HepG2 (cell line): Measurements from ENCODE around the gene SEMA4B. TPM values are rescaled to one million over a fixed set of nuclear protein-coding genes. Genes with fewer than 3 reads are reported as not detected.
A peak's percentile ranks its signal among the peaks of the same experiment; 100 is the strongest.

Experiments used
- ATF7-NPFF ChIP-seq: sonication (generic); formaldehyde crosslinking; IDR thresholded peaks from 2 replicates; pipeline ENCODE4 v1.8.1; 2023; ENCODE audit warnings: mild to moderate bottlenecking, low read depth, missing genetic modification reagents, moderate library complexity
- BCL6 ChIP-seq: IDR thresholded peaks from 2 replicates; pipeline ENCODE4 v1.6.1; 2016; ENCODE audit warnings: missing genetic modification reagents, missing compliant biosample characterization
- CBX5 ChIP-seq: sonication (generic); formaldehyde crosslinking; IDR thresholded peaks from 2 replicates; pipeline ENCODE4 v1.4.0; 2020; ENCODE audit warnings: missing genetic modification reagents, borderline replicate concordance
- CHD2 ChIP-seq: IDR thresholded peaks from 2 replicates; pipeline ENCODE4 v1.6.1; 2011; ENCODE audit warnings: low read depth, low read length, improper control_type of control experiment
- ELF3 ChIP-seq: IDR thresholded peaks from 2 replicates; pipeline ENCODE4 v1.6.1; 2016; ENCODE audit warnings: missing genetic modification reagents, missing compliant biosample characterization
- EP300 ChIP-seq, 3 experiments: sonication (generic) in 1 of 3; formaldehyde crosslinking in 1 of 3; IDR thresholded peaks; 2 replicates each; pipeline versions ENCODE4 v1.5.1 to v1.6.1; 2011 to 2020; ENCODE audit warnings: low read depth in 2 of 3, low read length in 2 of 3, borderline replicate concordance in 1 of 3, improper control_type of control experiment in 1 of 3, mild to moderate bottlenecking in 1 of 3, missing genetic modification reagents in 1 of 3, moderate library complexity in 1 of 3
- ETV6 ChIP-seq: sonication (generic); formaldehyde crosslinking; conservative IDR thresholded peaks from 2 replicates; pipeline ENCODE4 v1.4.0; 2020; ENCODE audit warnings: missing genetic modification reagents
- FLYWCH1 ChIP-seq: sonication (generic); formaldehyde crosslinking; IDR thresholded peaks from 2 replicates; pipeline ENCODE4 v1.8.1; 2023; ENCODE audit warnings: mild to moderate bottlenecking, missing genetic modification reagents
- HNRNPK ChIP-seq: fragments of 200-400 bp; formaldehyde crosslinking; IDR thresholded peaks from 2 replicates; pipeline ENCODE4 v1.6.1; 2018; ENCODE audit warnings: low read length, low read depth, moderate library complexity, mild to moderate bottlenecking; ENCODE audit not compliant: poor library complexity, severe bottlenecking
- HNRNPLL ChIP-seq: fragments of 200-400 bp; formaldehyde crosslinking; IDR thresholded peaks from 2 replicates; pipeline ENCODE4 v1.6.1; 2017; ENCODE audit warnings: mild to moderate bottlenecking, low read depth, low read length; ENCODE audit not compliant: poor library complexity, severe bottlenecking
- KDM4B ChIP-seq: sonication (generic); formaldehyde crosslinking; IDR thresholded peaks from 2 replicates; pipeline ENCODE4 v1.4.0; 2020; ENCODE audit warnings: missing genetic modification reagents
- NFE2L1 ChIP-seq: sonication (generic); formaldehyde crosslinking; IDR thresholded peaks from 2 replicates; pipeline ENCODE4 v1.4.0; 2020; ENCODE audit warnings: missing genetic modification reagents, mild to moderate bottlenecking, borderline replicate concordance
- NFIC ChIP-seq: IDR thresholded peaks from 2 replicates; pipeline ENCODE4 v1.6.1; 2012; ENCODE audit warnings: mild to moderate bottlenecking, low read length, inconsistent platforms
- PPARG ChIP-seq: conservative IDR thresholded peaks from 2 replicates; pipeline ENCODE4 v1.6.1; 2016; ENCODE audit warnings: missing biosample characterization, missing genetic modification reagents
- RBFOX2 ChIP-seq: fragments of 200-400 bp; formaldehyde crosslinking; IDR thresholded peaks from 2 replicates; pipeline ENCODE4 v1.6.1; 2017; ENCODE audit warnings: low read depth, mild to moderate bottlenecking, low read length
- RNF219 ChIP-seq: sonication (generic); formaldehyde crosslinking; IDR thresholded peaks from 2 replicates; pipeline ENCODE4 v1.5.0; 2020; ENCODE audit warnings: mild to moderate bottlenecking, missing genetic modification reagents
- SMYD3 ChIP-seq: sonication (generic); formaldehyde crosslinking; IDR thresholded peaks from 2 replicates; pipeline ENCODE4 v1.8.1; 2023; ENCODE audit warnings: mild to moderate bottlenecking, missing genetic modification reagents
- TMF1 ChIP-seq: sonication (generic); formaldehyde crosslinking; IDR thresholded peaks from 2 replicates; pipeline ENCODE4 v1.8.1; 2022; ENCODE audit warnings: low read depth, missing genetic modification reagents
- TRIM24 ChIP-seq: sonication (generic); formaldehyde crosslinking; IDR thresholded peaks from 2 replicates; pipeline ENCODE4 v1.8.0; 2022; ENCODE audit warnings: mild to moderate bottlenecking, missing genetic modification reagents
- ZBTB20 ChIP-seq: sonication (generic); formaldehyde crosslinking; IDR thresholded peaks from 2 replicates; pipeline ENCODE4 v1.8.1; 2023; ENCODE audit warnings: missing genetic modification reagents, low read depth, mild to moderate bottlenecking, borderline replicate concordance
- ZNF234 ChIP-seq: sonication (generic); formaldehyde crosslinking; conservative IDR thresholded peaks from 2 replicates; pipeline ENCODE4 v1.5.1; 2020; ENCODE audit warnings: mild to moderate bottlenecking, missing genetic modification reagents
- ZNF24 ChIP-seq: fragments of 450-650 bp; IDR thresholded peaks from 2 replicates; pipeline ENCODE4 v1.6.1; 2017; ENCODE audit warnings: antibody characterized with exemption, mild to moderate bottlenecking
- ZNF326 ChIP-seq: sonication (generic); formaldehyde crosslinking; IDR thresholded peaks from 2 replicates; pipeline ENCODE4 v1.4.0; 2020; ENCODE audit warnings: missing genetic modification reagents, borderline replicate concordance
- ZNF329 ChIP-seq: sonication (generic); formaldehyde crosslinking; IDR thresholded peaks from 2 replicates; pipeline ENCODE4 v1.9.0; 2021; ENCODE audit warnings: low read depth, mild to moderate bottlenecking, missing genetic modification reagents
- ZNF543 ChIP-seq: sonication (generic); formaldehyde crosslinking; IDR thresholded peaks from 2 replicates; pipeline ENCODE4 v1.4.0; 2020; ENCODE audit warnings: mild to moderate bottlenecking, missing genetic modification reagents
- ZNF792 ChIP-seq: IDR thresholded peaks from 2 replicates; pipeline ENCODE4 v1.6.1; 2016
- ZSCAN9 ChIP-seq: IDR thresholded peaks from 2 replicates; pipeline ENCODE4 v1.6.1; 2016; ENCODE audit warnings: borderline replicate concordance
- polyA plus RNA-seq, 8 experiments: library from polyadenylated mRNA; depleted of rRNA in 3 of 8; stranded (reverse) in 7 of 8; unstranded in 1 of 8; fragments of >200 nt; fragmentation: Illumina TruSeq in 4 of 8; extraction: Trizol in 4 of 8; gene quantifications; 2 replicates each; pipeline versions ENCODE4 v1.2.1 to v1.2.3, GENCODE V29; 2011 to 2016; ENCODE audit warnings: low read depth in 4 of 8, missing spikeins in 1 of 8, mixed read lengths in 1 of 8; ENCODE audit not compliant: insufficient read depth in 1 of 8
- total RNA-seq, 5 experiments: library from RNA; depleted of rRNA; stranded (reverse); fragments of >200 nt; fragmentation: Illumina TruSeq; extraction: Trizol; gene quantifications; 2 replicates each; pipeline ENCODE4 v1.2.3, GENCODE V29; 2016; ENCODE audit warnings: low read depth in 1 of 5

Gene SEMA4B
- total and polyA plus RNA-seq, 2 of the 13 experiments (the other 11 are each of a cell fraction or from before 2014, with no cell fraction given): 2.1 to 17.0 TPM

- TF ChIP-seq BCL6 (peak; percentile 36; the same call in 1 of the 2 replicates), ZSCAN9 (peak; percentile 80), ZNF329 (peak; percentile 61; the same call in 1 of the 2 replicates), ZNF234 (peak; percentile 49; the same call in 1 of the 2 replicates), ATF7-NPFF (CRISPR knock-in tag) (no peak), ZBTB20 (peak; percentile 38; the same call in 1 of the 2 replicates), CBX5 (no peak), NFE2L1 (CRISPR knock-in tag) (no peak), RBFOX2 (peak; percentile 93), KDM4B (CRISPR knock-in tag) (peak; percentile 42; the same call in 1 of the 2 replicates), TRIM24 (no peak), HNRNPLL (peak; percentile 97), ZNF543 (CRISPR knock-in tag) (peak; percentile 87), ELF3 (CRISPR knock-in tag) (peak; percentile 82), SMYD3 (peak; percentile 64), ZNF326 (CRISPR knock-in tag) (no peak), ETV6 (CRISPR knock-in tag) (0 out of 2 replicates have a peak, but pooled peaks have one; percentile 70), NFIC (0 out of 2 replicates have a peak, but pooled peaks have one; percentile 0), ZNF792 (CRISPR knock-in tag) (peak; percentile 68; the same call in 1 of the 2 replicates), ZNF24 (no peak), FLYWCH1 (CRISPR knock-in tag) (peak; percentile 81; the same call in 1 of the 2 replicates), PPARG (CRISPR knock-in tag) (0 out of 2 replicates have a peak, but pooled peaks have one; percentile 31), CHD2 (no peak), HNRNPK (no peak), RNF219 (CRISPR knock-in tag) (peak; percentile 83; the same call in 1 of the 2 replicates), EP300 (IDR thresholded peaks at IDR 0.05; ENCODE audit: low read depth in 2 of 2, low read length in 2 of 2) (no peak), EP300 (CRISPR knock-in tag; IDR thresholded peaks at IDR 0.05; ENCODE audit: borderline replicate concordance) (peak; percentile 39; the same call in 1 of the 2 replicates), TMF1 (CRISPR knock-in tag) (peak; percentile 94)
Measured at GRCh38 chr15:90265271-90266060, 64.3 kb downstream of the SEMA4B start, which contains the start of gene NGRN (continued).
